ENCODE measurements around the gene RNF208.

DNA sequence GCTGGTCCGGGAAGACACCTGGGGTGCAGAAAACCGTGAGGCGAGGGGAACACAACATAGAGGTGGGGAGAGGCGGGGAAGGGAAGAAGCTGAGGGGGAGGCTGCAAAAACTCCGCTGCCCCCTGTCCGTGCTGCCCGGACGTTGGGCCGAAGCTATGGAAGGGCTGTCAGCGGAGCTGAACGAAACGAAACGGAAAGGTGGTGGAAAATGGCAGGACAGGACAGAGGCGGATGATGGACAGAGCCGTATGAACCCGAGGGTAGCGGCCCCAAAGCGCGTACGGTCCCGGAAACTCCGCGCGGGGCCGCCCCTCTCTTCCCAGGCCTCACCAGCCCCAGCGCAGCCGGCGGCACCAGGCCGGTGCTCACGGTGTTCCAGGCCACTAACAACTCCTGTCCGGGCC, 34.0 kb downstream of the RNF208 start:
- no peak for TF ChIP-seq POLR2A (IDR thresholded peaks at IDR 0.05)
- TF ChIP-seq, protein P1, sequence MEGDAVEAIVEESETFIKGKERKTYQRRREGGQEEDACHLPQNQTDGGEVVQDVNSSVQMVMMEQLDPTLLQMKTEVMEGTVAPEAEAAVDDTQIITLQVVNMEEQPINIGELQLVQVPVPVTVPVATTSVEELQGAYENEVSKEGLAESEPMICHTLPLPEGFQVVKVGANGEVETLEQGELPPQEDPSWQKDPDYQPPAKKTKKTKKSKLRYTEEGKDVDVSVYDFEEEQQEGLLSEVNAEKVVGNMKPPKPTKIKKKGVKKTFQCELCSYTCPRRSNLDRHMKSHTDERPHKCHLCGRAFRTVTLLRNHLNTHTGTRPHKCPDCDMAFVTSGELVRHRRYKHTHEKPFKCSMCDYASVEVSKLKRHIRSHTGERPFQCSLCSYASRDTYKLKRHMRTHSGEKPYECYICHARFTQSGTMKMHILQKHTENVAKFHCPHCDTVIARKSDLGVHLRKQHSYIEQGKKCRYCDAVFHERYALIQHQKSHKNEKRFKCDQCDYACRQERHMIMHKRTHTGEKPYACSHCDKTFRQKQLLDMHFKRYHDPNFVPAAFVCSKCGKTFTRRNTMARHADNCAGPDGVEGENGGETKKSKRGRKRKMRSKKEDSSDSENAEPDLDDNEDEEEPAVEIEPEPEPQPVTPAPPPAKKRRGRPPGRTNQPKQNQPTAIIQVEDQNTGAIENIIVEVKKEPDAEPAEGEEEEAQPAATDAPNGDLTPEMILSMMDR (IDR thresholded peaks at IDR 0.05), result no peak

Data from breast epithelium (tissue), 3 donors.